GM19438 (cell line): Measurements from ENCODE around the gene NEK6.
"Not testable (repeated sequence)": the region's sequence is repeated elsewhere in the genome, so short reads cannot be mapped to it uniquely, and the experiment has no call there.

Source experiments
- ATAC-seq: cut with Tn5 transposase; IDR thresholded peaks from one replicate; pipeline ENCODE4 v1.9.1; 2021; ENCODE audit warnings: low read depth; ENCODE audit not compliant: unreplicated experiment

The NEK6 gene

GRCh38 chr9:124225945-124226344 is 31.8 kb upstream of the NEK6 start:
- no peak for ATAC-seq

DNA sequence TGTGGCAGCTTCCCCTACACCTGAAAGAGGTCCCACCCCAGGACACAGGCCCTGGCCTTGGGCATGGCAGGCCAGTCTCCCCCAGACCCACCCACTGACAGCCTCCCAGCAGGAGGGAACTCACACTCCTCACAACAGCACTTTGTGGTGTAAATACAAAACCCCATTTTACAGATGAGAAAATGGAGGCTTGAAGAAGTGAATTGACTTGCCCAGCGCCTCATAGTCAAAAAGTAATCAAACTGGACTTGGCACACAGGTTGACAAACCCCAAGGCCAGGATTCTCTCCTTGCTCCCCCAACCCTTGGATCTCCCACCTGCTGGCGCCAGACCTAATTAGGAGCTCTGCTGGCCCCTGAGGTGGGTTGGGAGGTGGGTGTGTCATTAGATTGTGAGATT is 29.2 kb upstream of the NEK6 start:
- ATAC-seq: no peak

GRCh38 chr9:124231095-124231737 is 26.5 kb upstream of the NEK6 start:
- ATAC-seq: no peak

DNA sequence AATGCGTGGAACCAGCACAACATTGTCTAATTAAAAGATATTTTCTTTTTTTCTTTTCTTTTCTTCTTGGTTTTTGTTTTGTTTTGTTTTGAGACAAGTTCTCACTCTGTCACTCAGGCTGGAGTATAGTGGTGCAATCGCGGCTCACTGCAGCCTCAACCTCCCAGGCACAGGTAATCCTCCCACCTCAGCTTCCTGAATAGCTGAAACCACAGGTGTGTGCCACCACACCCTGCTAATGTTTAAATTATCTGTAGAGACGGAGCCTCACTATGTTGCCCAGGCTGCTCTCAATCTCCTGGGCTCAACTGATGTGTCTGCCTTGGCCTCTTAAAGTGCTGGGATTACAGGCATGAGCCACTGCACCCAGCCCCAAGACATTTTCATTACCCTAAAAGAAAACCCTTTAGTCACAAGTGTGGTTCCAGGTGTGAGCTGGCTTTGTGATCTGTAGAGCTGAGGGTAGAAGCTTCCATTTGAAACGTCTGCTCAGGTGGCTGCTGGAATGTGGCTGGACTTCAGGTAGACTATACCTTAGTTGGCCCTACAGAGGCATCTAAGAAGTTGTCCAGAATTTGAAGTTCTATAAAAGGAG is 19.1 kb upstream of the NEK6 start:
- ATAC-seq: no peak

DNA sequence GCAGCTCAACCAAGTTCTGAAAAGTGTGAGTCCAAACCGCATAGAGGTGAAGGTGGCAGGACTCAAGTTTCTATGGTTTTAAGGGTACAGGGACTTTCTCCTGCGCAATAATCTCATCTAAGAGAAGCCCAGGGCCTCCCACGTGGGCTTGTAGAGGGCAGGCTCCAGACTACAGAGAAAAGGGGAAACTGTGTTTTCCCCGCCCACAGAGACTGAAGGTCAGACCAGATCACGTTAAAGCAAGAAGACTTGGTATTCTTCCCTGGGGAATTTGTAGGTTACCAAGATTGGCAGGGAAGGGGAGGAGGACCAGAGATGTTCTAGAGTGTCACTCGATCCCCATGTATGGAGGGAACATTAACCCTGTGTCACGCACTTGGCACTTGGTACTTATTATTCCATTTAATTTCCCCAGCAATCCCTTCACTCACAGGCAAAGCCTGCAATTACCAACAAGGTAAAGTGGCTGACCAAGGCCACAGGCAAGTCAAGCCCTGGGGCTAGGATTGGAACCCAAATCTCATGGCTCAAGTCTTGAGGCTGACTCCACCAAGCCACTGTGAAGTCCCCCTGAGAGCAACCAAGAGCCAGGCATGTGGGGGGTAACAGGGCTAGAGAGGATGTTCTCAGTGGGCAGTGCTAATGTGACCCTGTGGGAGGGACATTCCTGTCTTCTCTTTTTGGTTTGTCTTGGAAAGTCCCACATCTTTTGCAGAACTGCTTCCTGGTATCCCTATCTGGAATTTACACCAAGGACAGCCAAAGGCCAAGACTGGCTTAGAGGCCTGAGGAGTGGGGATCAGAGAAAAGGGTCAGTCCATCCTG is 18.3 kb upstream of the NEK6 start:
- peak; percentile 56 for ATAC-seq

DNA sequence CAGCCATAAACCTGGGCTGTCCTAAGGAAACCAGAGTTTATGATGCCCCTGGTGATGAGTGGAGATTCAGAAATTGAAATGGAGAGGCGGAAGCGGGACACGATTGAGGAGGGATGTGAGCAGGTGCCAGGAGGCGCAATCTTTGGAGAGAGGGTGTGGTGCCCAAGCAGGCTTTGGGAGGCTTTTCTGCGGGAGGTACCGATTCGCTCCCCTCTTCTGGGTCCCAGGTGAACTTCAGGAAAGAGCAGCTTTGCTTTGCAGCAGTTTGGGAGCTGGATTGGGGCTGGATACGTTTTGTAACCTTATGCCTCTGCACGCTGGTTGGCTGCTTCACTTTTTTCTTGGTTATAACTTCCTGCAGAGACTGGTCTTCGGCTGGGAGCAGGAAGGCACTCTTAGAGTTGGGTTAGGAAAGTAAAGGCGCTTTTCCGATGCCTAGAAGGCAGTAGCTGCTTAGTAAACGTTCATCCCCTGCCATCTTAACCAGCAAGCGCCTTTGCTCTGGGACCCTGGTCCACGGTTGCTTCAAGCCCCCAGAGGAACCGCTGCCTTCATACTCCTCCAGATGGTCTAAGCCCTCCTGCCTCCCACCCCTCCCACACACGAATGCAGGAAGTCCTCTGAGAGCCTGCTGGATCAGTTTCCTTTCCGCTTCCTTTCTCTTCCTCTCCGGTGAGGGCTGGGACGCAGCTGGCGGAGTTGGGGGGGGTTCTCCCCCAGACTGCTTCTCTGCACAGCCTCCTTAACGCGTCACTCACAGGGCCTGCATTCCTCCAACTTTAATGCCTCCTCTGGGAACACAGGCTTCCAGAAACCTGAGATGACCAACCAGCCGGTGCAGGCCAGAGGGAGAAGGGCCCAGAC is 15.2 kb upstream of the NEK6 start:
- no peak for ATAC-seq

GRCh38 chr9:124247393-124247792 is 10.4 kb upstream of the NEK6 start:
- ATAC-seq: not testable (repeated sequence)

DNA sequence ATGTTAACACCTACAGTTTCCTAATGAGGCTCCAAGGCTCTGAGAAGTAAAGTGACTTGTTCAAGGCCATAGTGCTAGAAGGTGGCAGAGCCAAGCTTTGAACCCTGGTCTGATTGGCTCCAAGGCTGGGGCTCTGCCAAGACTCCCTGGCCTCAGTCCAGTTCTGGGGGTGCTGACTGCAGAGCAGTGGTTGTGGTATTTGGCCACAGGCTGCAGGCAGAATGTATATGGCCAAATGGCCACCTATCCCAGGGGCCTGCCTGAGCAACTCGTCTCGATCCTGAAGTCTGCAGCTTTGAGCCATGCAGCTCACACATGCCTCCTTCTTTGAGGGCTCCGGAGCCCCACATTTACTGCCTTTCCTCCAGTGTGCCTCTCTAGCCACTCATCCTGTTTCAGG is 9.7 kb upstream of the NEK6 start:
- no peak for ATAC-seq

DNA sequence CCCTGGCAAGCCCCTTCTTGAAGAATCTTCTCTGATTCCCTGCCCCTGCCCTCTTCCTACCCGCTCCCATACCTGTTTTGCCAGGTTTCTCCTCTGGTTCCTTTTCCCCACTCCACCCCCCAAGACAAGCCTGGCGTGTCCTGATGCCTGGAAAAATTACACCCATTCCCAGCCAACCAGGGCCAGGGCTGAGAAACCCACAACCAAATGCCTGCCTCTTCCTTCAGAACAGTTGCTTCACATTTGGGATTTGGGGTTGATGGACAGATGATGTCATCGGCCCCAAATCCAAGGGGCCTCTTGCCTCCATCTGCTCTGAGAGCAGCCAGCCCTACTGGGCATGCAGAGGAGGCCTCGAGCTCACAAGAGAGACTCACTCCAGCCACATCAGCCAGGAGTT is 8.8 kb upstream of the NEK6 start:
- ATAC-seq: no peak

- ATAC-seq: no peak
Observed at GRCh38 chr9:124251204-124251603, 6.5 kb upstream of the NEK6 start.

DNA sequence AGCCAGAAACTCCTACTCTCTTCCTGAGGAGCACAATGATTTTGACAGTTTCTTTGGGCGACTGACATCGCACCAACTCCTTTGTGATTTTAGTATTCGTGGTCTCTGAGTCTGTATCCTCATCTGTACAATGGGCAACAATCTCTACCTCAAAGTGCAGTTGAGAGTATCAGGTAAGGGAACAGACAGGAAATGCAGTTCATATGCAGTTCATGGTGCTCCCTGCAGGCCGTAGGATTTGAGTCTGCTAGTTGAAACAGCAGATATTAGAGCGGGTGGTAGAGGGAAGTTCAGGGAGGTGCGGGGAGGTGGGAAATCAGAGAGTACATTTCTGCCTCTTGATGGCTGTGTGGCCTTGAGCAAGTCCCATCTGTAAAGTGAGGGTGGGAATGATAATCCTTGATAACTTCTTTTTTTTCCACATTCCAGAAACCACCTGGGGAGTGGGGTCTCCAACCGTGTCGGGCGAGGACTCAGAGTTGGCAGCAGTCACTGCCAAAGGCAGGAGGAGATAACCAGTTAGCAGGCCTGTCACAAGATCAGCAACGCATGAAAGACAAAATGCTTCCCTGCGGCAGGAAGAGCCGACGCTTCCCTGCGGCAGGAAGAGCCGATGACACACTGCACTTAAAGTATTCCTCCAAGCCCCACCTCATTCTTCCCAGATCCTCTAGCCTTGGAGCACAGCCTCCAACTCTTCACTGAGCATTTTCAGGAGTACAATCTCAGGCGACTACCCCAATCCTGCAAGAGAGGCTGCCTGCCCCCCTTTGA is 6.0 kb upstream of the NEK6 start:
- no peak for ATAC-seq

DNA sequence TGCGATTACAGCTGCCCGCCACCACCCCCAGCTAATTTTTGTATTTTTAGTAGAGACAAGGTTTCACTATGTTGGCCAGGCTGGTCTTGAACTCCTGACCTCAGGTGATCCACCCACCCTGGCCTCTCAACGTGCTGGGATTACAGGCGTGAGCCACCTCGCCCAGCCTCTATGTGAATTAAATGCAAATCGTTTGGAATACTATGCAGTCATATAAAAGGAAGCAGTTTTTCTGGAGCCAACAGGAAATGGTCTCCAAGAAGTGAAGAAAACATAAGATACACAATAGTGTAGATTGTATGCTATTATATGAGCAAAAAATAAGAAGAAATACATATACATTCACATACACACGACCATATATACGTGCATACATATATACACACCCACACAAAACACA is 4.9 kb upstream of the NEK6 start:
- not testable (repeated sequence) for ATAC-seq

- ATAC-seq: peak; percentile 58
Observed at GRCh38 chr9:124254261-124254682, 3.5 kb upstream of the NEK6 start.

DNA sequence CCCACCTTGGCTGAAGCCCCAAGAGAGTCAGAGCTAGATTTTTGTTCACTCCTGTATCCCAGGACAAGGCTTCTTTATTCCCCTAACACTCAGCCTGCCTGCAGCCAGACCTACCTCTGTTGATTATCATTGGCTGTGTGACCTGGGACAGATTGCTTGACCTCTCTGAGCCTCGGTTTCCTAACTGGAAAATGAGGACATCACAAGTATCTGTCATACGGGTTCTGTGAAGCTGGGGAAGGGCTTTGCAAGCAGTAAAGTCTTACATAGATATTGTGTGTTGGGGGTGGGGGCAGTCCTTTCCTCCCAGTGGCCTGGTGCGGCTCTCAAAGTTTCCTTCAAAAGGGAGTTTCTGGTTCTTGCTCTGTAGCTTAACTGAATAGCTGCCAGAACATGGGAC is 2.5 kb upstream of the NEK6 start:
- no peak for ATAC-seq

DNA sequence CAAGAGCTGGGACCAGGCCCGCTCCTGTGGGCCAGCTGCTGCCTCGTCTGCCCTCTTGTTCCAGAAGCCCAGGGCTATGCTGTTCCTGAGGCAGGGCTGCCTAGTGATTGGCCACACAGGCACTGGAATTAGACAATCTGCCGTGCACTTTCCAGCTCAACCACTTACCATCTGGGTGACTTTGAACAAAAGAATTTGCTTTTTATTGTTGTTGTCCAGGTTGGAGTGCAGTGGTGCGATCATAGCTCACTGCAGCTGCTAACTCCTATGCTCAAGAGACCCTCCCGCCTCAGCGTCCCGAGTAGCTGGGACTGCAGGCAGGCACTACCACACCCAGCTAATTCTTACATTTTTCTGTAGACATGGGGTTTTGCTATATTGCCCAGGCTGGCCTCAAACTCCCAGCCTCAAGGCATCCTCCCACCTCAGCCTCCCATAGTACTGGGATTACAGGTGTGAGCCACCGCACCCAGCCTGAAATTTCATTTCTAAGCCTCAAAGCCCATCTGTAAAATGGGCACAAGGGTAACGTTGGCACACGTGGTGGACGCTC is 1.2 kb upstream of the NEK6 start:
- no peak for ATAC-seq

- ATAC-seq: no peak
Observed at GRCh38 chr9:124257070-124257843, 492 bp upstream of the NEK6 start.

GRCh38 chr9:124258607-124259157 is 933 bp downstream of the NEK6 start:
- ATAC-seq: no peak

GRCh38 chr9:124259158-124259808 is 1.5 kb downstream of the NEK6 start:
- ATAC-seq: no peak
